Activated B cell treated with CpG ODN at 0.5 μM for 24 hours (primary cell): ENCODE results near the gene ZFAND2A. TPM values are rescaled to one million over a fixed set of nuclear protein-coding genes. Genes with fewer than 3 reads are reported as not detected.

Source experiments
- ATAC-seq: fragments of 200-7000 bp; cut with Tn5 transposase; one replicate; pipeline ENCODE4 v1.10.0; 2021; ENCODE audit warnings: low read depth, mild to moderate bottlenecking, moderate library complexity
- CTCF ChIA-PET: fragments of 350-600 bp; sonication (Branson Sonifier 250); formaldehyde crosslinking; loops from one replicate; lab custom pipeline; 2021; ENCODE audit warnings: antibody characterized with exemption; lab: Charles Lee
- POLR2A ChIA-PET: fragments of 350-600 bp; sonication (Branson Sonifier 250); formaldehyde crosslinking; loops from one replicate; lab custom pipeline; 2021; ENCODE audit warnings: antibody characterized with exemption; lab: Charles Lee
- DNase-seq: peaks from one replicate; pipeline ENCODE4 v3.0.0; 2022
- H3K27ac Mint-ChIP-seq: one replicate; pipeline ENCODE4 v1.8.0; 2020; ENCODE audit warnings: mixed read lengths
- H3K27me3 Mint-ChIP-seq: one replicate; pipeline ENCODE4 v1.8.0; 2021; ENCODE audit warnings: mixed read lengths
- H3K36me3 Mint-ChIP-seq: one replicate; pipeline ENCODE4 v1.8.0; 2021; ENCODE audit warnings: low read depth, mixed read lengths
- H3K4me1 Mint-ChIP-seq: one replicate; pipeline ENCODE4 v1.8.0; 2021; ENCODE audit warnings: mixed read lengths
- H3K4me3 Mint-ChIP-seq: one replicate; pipeline ENCODE4 v1.8.0; 2020; ENCODE audit warnings: mild to moderate bottlenecking, mixed read lengths
- H3K9me3 Mint-ChIP-seq: one replicate; pipeline ENCODE4 v1.8.0; 2020; ENCODE audit warnings: mixed read lengths
- intact Hi-C: fragments of 100-400 bp; cut with micrococcal nuclease; formaldehyde crosslinking; loops from one replicate; pipeline ENCODE4 v1.15.1; 2024
- total RNA-seq: library from RNA; stranded (reverse); gene quantifications from 2 replicates; pipeline ENCODE4 v1.2.3, GENCODE V29; 2022
- TF ChIP-seq, protein P1 (sequence below): fragments of 200-600 bp; IDR thresholded peaks from one replicate; pipeline ENCODE4 v1.8.0; 2022; ENCODE audit warnings: antibody characterized with exemption, mild to moderate bottlenecking

The ZFAND2A gene
- total RNA-seq, 1 donor from 2014 or later = 21.6 TPM

DNA sequence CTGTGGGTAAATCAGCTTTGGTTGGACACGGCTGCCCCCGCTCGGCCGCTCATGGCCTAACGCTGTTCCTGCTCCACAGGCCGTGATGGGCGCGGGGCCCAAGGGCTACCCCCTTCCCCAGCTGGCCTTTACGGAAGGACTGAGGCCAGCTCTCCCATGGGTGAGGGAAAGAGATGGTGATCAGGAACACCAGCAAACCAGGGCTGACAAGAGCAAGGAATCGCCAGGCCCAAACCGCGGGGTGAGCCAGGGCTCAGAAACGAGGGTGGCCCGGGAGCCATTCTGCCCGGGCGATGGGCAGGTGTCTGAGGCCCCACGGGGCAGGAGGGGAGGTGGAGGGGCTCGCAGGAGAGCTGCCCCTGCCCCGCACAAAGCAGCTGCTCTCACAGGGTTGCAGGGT, 45.5 kb downstream of the ZFAND2A start:
- no peak for ATAC-seq
- CTCF ChIA-PET = no interaction called here
- POLR2A ChIA-PET = interaction anchor here (0.6 kb wide), 1 partner anchor 155 kb away, joined by 3 read pairs; no protein-coding TSS in a partner anchor
- Mint-ChIP-seq H3K9me3 (no peaks in the 10 kb centered on the region), H3K4me3 (no peak overlapping the region), H3K4me1 (no peaks in the 10 kb centered on the region), H3K36me3 (peaks cover 2% of the 10 kb centered on the region), H3K27ac (no peak overlapping the region), H3K27me3 (no peaks in the 10 kb centered on the region)
- no peak for DNase-seq
- intact Hi-C loops = no loop called here
- TF ChIP-seq, protein P1, sequence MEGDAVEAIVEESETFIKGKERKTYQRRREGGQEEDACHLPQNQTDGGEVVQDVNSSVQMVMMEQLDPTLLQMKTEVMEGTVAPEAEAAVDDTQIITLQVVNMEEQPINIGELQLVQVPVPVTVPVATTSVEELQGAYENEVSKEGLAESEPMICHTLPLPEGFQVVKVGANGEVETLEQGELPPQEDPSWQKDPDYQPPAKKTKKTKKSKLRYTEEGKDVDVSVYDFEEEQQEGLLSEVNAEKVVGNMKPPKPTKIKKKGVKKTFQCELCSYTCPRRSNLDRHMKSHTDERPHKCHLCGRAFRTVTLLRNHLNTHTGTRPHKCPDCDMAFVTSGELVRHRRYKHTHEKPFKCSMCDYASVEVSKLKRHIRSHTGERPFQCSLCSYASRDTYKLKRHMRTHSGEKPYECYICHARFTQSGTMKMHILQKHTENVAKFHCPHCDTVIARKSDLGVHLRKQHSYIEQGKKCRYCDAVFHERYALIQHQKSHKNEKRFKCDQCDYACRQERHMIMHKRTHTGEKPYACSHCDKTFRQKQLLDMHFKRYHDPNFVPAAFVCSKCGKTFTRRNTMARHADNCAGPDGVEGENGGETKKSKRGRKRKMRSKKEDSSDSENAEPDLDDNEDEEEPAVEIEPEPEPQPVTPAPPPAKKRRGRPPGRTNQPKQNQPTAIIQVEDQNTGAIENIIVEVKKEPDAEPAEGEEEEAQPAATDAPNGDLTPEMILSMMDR = no peak

DNA sequence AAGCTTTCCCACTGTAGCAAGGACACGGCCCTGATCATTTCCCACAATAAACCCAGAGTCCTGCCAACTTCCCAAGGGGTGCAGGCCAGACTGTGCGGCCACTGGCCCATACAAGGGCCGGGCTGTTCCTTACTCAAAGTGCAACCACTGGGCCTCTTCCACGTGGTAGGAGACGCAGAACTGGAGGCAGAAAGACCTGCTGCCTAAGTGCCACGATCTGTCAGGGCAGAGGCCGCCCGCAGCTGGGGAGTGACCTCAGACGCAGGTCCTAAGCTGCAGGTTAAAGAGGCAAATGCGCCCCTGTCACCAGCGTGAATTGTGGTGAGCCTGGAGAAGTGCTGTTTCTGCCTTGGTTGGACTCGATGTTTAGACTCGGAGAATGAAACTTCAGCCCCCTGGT, 45.9 kb downstream of the ZFAND2A start:
- no peaks in the 10 kb centered on the region for H3K9me3 Mint-ChIP-seq
- DNase-seq (no peak), ATAC-seq (no peak)
- H3K4me1 Mint-ChIP-seq = no peaks in the 10 kb centered on the region
- H3K27me3 Mint-ChIP-seq = no peaks in the 10 kb centered on the region
- no peak overlapping the region for H3K4me3 Mint-ChIP-seq
- peaks cover 2% of the 10 kb centered on the region for H3K36me3 Mint-ChIP-seq
- H3K27ac Mint-ChIP-seq = no peak overlapping the region
- ChIA-PET CTCF (no interaction called here), POLR2A (no interaction called here)
- intact Hi-C loops = no loop called here
- TF ChIP-seq, protein P1 = no peak

DNA sequence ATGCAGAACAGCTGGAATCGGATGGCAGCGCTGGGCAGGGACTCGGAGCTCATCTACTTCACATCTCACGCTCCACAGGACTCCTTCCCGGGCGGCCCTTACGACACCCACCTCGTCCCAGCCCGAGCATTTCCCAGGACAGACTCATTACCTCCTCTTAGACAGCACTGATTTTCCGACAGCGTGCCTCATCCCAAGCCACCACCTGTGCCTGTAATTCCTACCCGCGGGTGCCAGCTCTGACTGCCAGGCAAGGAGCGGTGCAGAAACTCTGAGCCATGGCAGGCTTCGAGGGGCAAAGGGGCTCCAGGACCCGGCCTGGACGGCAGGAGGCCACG, 46.5 kb downstream of the ZFAND2A start:
- DNase-seq (no peak), ATAC-seq (no peak)
- Mint-ChIP-seq H3K4me1 (no peaks in the 10 kb centered on the region), H3K36me3 (peaks cover 2% of the 10 kb centered on the region), H3K4me3 (no peak overlapping the region), H3K27me3 (no peaks in the 10 kb centered on the region), H3K27ac (no peak overlapping the region), H3K9me3 (no peaks in the 10 kb centered on the region)
- POLR2A ChIA-PET = no interaction called here
- TF ChIP-seq, protein P1 = no peak
- CTCF ChIA-PET = no interaction called here
- intact Hi-C loops = no loop called here

DNA sequence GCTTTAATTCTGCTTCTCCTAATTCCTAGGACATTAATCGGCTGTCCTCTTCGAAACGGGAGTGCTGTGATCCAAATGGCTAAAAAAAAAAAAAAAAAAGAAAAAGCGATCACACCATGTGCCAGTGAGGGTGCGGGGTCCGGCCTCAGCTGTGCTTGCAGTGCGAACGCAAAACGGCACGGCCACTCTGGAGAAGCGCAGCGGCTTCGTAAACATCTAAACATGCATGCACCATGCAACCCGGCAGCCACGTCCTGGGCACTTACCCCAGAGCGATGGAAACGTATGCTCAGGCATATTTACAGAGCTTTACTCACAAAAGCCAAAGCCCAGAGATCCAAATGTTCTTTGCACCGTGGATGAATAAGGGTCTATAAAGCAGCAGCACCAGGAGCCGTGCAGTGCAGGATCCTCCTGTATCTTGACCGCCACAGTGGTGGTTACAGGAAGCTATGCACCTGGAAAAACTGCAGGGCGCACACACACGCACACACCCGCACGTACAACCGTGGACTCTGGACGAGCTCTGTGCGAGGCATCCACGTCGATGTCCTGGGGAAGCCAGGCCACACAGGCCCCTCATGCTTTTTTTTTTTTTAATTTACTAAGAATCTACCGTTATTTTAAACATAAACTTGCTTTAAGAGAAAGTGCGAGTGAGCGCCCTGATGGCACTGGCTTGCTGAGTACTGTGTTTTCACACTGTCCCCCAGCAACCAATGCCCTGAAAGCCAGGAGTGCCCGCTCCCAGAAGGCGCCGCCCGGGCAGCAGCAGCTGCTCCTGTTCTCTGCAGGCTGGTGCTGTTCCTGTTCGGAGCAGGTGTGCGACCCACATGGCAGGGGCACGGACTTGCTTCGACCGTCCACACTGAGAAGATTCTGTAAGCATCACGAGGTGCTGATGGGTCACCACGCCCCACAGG, 47.1 kb downstream of the ZFAND2A start:
- Mint-ChIP-seq H3K4me3 (no peak overlapping the region), H3K36me3 (peaks cover under 1% of the 10 kb centered on the region), H3K4me1 (no peaks in the 10 kb centered on the region), H3K9me3 (no peaks in the 10 kb centered on the region), H3K27ac (no peak overlapping the region), H3K27me3 (no peaks in the 10 kb centered on the region)
- ATAC-seq (no peak), DNase-seq (no peak)
- TF ChIP-seq, protein P1 = no peak
- ChIA-PET POLR2A (interaction anchor here (0.7 kb wide), 2 partner anchors 9 to 40 kb away, joined by 3 to 5 read pairs; no protein-coding TSS in a partner anchor), CTCF (no interaction called here)
- intact Hi-C loops = no loop called here

DNA sequence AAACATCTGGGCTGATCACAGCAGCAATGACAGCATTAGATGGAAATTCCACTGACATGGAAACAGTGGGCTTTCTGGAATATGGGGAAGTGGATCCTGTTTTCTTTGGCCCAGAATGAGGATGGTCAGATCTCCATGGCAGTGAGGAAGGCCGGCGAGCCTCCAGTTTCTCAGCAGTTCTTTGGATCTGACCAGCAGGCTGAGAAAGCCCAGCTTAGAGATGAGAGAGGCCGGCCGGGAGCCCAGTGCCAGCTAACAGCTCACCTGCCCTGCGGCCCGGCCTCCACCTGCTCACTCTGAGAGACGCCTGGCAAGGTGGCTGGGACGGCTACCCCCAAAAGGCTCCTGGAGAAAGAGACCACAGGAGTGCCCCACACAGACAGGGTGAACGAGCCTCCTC, 47.9 kb downstream of the ZFAND2A start:
- DNase-seq (no peak), ATAC-seq (no peak)
- H3K27me3 Mint-ChIP-seq = peaks cover 5% of the 10 kb centered on the region
- no peaks in the 10 kb centered on the region for H3K9me3 Mint-ChIP-seq
- H3K27ac Mint-ChIP-seq = no peak overlapping the region
- intact Hi-C loops = no loop called here
- H3K4me3 Mint-ChIP-seq = no peak overlapping the region
- CTCF ChIA-PET = no interaction called here
- TF ChIP-seq, protein P1 = no peak
- no peaks in the 10 kb centered on the region for H3K4me1 Mint-ChIP-seq
- H3K36me3 Mint-ChIP-seq = no peaks in the 10 kb centered on the region
- POLR2A ChIA-PET = interaction anchor here (0.7 kb wide), 2 partner anchors 8 to 39 kb away, joined by 3 to 5 read pairs; no protein-coding TSS in a partner anchor
